Kasumi-1 (cell line): ENCODE measurements around the gene ABL1.

Experiments used
- DNase-seq, 2 experiments: peaks; one replicate each; lab custom pipeline; 2025; lab: John Stamatoyannopoulos, UW

ABL1 gene

DNA sequence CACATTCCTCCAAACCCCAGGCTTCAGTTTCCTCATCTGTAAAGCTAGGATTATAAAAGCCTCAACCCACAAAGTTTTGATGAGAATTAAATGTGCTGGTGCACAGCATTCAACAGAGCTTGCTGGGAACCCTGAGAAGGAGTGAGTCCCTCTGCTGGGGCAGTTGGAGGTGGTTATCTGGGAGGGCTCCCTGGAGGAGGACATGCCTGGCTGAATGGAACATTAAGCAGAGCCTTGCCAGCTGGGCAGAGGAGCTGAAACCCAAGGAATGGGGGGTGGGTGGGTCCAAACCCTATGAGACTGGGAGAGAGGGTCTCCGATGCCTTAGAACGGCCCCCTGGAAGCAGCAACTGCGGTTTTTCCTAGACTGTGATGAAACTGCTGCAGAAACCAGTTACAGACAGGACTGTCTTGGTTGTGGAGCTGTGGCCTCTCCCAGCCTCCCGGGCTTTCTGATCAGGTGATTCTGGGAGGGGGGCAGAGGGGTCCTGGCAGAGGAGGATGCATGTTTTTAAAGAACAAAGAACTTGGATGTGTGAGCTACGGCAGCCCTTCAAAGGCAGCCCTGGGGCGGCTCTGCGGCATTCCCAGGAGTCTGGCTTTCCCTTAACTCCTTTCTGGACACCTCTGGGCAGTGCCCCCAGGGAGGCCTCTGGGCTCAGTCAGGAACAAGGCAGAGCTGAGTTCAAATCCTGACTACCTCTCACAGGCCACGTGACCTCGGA is 83.2 kb downstream of the ABL1 start:
- DNase-seq: no peak

DNA sequence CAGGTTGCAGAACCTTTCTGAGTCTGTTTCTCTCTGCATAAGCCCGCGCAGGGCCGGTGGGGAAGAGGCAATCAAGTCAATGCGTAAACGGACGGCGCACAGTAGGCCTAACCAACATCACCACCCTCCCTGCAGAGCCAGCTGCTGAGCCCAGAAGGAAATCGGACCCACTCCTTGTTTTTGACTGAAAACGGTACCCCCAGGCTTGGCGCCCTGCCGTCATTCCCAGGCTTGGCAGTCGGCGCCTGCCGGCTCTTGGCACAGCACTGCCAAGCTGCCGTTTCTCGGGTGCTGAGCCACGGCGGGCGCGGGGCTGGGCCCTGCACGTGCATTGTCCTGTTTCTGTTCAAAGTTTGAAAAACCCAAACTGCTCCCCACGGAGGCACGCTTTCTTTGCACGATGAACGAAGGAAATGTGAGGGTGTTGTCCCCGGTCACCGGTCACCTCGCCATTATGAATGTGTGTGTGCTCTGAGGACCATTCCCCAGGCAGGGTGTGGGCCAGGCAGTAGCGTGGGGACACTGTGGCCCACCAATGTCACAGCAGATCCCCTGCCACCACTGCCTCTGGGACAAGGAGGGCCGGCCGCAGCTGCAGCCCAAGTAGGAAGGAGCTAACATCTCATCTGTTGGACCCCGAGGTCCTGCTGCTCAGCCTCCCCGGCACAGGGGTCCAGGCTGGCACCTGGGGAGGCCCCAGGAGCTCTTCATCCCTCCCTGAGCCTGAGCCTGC is 83.9 kb downstream of the ABL1 start:
- no peak for DNase-seq

- DNase-seq: no peak
These were observed 84.6 kb downstream of the ABL1 start for GRCh38 chr9:130919559-130920145.

GRCh38 chr9:130920233-130920632 is 85.2 kb downstream of the ABL1 start:
- no peak for DNase-seq

- DNase-seq: no peak
These were observed 85.8 kb downstream of the ABL1 start for GRCh38 chr9:130920762-130921299.

GRCh38 chr9:130921300-130921988 is 86.4 kb downstream of the ABL1 start:
- DNase-seq: no peak

- no peak for DNase-seq
These were observed 87.2 kb downstream of the ABL1 start for GRCh38 chr9:130921989-130922892.

- no peak for DNase-seq
These were observed 88.0 kb downstream of the ABL1 start for GRCh38 chr9:130922893-130923610.

DNA sequence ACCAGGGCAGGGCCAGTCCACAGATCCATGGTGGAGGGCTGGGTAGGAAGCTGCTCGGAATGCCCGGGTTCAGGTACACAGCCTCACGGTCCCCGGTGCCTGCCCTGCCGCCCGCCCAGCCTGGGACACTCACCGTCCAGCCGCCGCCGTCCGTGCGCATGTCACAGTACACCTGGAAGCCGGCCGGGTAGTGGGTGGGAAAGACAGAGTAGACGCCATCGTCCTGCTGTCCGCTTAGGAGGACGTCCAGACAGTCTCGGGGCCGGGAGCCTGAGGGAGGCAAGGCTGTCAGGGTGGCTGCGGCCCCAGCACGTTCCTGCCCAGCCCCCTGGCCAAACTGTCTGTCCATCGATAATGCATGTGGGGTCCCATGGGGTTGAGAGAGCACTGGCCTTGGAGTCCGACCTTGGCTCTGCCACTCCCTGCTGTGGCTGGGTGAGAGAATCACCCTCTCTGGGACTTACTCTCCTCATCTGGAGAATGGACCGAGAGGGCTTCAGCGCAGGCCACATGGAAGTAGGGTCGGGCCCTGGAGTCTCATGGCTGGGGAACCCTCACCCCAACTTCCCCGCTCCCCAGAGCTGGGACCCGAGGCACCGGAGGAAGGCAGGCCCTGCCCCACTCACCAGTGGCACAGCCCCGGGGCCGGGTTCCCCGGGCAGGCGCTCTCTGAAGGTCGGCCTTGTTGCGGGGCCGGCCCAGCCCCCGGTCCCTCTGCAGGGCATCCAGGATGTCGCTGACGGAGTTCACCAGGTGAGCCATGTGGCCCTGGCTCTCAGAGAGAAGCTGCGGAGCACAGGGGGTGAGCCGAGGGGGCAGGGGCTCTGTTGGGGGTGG is 88.8 kb downstream of the ABL1 start:
- no peak for DNase-seq

DNA sequence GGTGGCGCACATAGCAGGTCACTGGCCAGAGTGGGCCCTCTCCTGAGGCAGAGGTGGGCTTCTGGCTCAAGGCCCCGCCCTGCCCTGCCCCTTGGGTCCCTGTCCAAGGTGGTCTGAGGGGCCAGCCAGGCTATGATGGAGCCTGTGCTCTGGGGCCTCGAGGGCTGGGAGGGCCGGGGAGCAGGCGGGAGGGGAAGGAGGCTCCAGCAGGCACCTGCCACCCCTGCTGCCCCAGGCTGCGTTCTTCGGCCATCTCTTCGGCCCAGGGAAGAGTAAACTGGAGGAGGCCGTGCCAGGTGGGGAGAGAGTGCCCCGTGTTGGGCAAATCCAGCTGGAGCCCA is 89.4 kb downstream of the ABL1 start:
- DNase-seq: no peak

GRCh38 chr9:130925050-130925678 is 90.1 kb downstream of the ABL1 start:
- no peak for DNase-seq

DNA sequence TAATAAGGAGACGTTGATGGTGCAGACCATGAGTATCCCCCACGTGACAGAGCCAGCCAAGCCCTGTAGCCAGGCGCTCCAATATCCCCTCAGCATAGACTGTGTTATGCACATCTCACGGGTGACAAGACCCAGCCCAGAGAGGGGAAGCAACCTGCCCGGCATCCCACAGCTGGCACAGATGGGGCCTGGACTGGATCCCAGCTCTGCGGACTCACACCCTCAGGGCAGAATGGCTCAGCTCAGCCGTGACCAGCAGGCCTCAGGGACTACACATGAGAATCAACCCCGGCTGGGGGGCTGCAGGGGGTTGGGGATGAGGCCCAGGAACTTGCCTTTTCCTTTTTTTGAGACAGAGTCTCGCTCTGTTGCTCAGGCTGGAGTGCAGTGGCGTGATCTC is 92.3 kb downstream of the ABL1 start:
- DNase-seq: no peak

GRCh38 chr9:130927995-130928900 is 93.2 kb downstream of the ABL1 start:
- no peak for DNase-seq

GRCh38 chr9:130929571-130930038 is 94.6 kb downstream of the ABL1 start:
- DNase-seq: no peak

GRCh38 chr9:130930132-130930803 is 95.2 kb downstream of the ABL1 start:
- DNase-seq: no peak

DNA sequence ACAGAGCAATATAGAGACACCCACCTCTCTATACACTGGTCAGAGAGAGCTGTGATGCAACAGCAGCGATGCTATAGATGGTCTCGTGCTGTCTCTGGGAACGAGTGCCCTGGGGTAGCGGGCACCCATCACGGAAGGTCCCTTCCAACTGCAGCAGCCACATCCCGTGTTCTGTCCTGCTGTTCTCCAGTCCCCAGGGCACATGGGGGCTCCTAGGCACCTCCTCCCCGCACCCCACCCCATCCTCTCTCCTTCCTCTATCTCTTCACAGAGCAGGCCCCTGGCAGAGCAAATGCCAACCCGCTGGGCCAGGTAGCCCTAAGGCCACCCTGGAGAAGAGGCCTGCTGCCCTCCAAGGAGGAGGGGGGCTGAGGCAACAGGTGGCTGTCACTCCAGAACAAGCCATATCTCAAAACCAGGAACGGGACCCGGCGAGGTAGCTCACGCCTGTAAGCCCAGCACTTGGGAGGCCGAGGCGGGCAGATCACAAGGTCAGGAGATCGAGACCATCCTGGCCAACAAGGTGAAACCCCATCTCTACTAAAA is 95.8 kb downstream of the ABL1 start:
- no peak for DNase-seq
